HCT116 (cell line): ENCODE data around the gene TMEM52B. TPM values are rescaled to one million over a fixed set of nuclear protein-coding genes. Genes with fewer than 3 reads are reported as not detected.

Experiments
- ATAC-seq: fragments of 200-7000 bp; cut with Tn5 transposase; 2 replicates; pipeline ENCODE4 v1.9.1; 2020; ENCODE audit warnings: mild to moderate bottlenecking, moderate library complexity
- BruUV-seq: library from RNA; stranded (reverse); fragments of 400-500 nt; replicated peaks from 2 replicates; lab custom pipeline; 2021; lab: Mats Ljungman, UMichigan
- CTCF ChIA-PET: fragments of 300-600 bp; sonication (Branson Sonifier 250); formaldehyde crosslinking; loops from one replicate; lab custom pipeline; 2021; ENCODE audit warnings: antibody characterized with exemption; lab: Charles Lee
- POLR2A ChIA-PET: fragments of 300-600, 350-600 bp; sonication (Branson Sonifier 250); formaldehyde crosslinking; loops from one replicate; lab custom pipeline; 2021; ENCODE audit warnings: antibody characterized with exemption; lab: Charles Lee
- RAD21 ChIA-PET, 2 experiments: fragments of 300-600 bp; sonication (Branson Sonifier 250); formaldehyde crosslinking; loops; one replicate each; lab custom pipeline; 2023; ENCODE audit warnings: low total read pairs in 2 of 2; ENCODE audit not compliant: uncharacterized antibody in 2 of 2, unreplicated experiment in 2 of 2, low non-redundant PET in 1 of 2; lab: Charles Lee
- DNase-seq: peaks from one replicate; pipeline ENCODE4 v3.0.0-alpha.2; 2010; ENCODE audit warnings: low read depth, low spot score
- H2AFZ ChIP-seq: fragments of 200-600 bp; shearing (Covaris generic), sonication (generic); 2 replicates; pipeline ENCODE4 v1.6.1; 2017; ENCODE audit warnings: low read depth, mixed run types, mixed read lengths, antibody characterized with exemption, low read length; ENCODE audit not compliant: poor library complexity, severe bottlenecking
- H3K27ac ChIP-seq: 2 replicates; pipeline ENCODE4 v1.5.1; 2012; ENCODE audit warnings: low read depth, low read length
- H3K27me3 ChIP-seq: fragments of 200-600 bp; sonication (generic); 2 replicates; pipeline ENCODE4 v1.6.1; 2016; ENCODE audit warnings: mixed run types, low read length, mixed read lengths; ENCODE audit not compliant: insufficient read depth
- H3K36me3 ChIP-seq, 2 experiments: fragments of 200-500 bp in 1 of 2; fragments of 200-600 bp in 1 of 2; sonication (Bioruptor generic) in 1 of 2; sonication (generic) in 1 of 2; 2 replicates each; pipeline versions ENCODE4 v1.5.1 to v1.6.1; 2014 to 2016; ENCODE audit warnings: low read length in 2 of 2, inconsistent platforms in 1 of 2, mixed read lengths in 1 of 2, mixed run types in 1 of 2; ENCODE audit not compliant: insufficient read depth in 2 of 2, control insufficient read depth in 1 of 2
- H3K4me1 ChIP-seq, 2 experiments: fragments of 200-600 bp in 1 of 2; sonication (generic) in 1 of 2; 2 replicates each; pipeline versions ENCODE4 v1.5.1 to v1.6.1; 2012 to 2017; ENCODE audit warnings: low read length in 2 of 2, inconsistent platforms in 1 of 2, mild to moderate bottlenecking in 1 of 2, mixed read lengths in 1 of 2, mixed run types in 1 of 2, moderate library complexity in 1 of 2; ENCODE audit not compliant: insufficient read depth in 2 of 2, control insufficient read depth in 1 of 2
- H3K4me2 ChIP-seq: fragments of 200-600 bp; sonication (generic); 2 replicates; pipeline ENCODE4 v1.6.1; 2017; ENCODE audit warnings: mixed run types, low read length, mixed read lengths
- H3K4me3 ChIP-seq, 2 experiments: fragments of 200-600 bp in 1 of 2; sonication (generic) in 1 of 2; replicated peaks in 1 of 2; 2 replicates each; pipeline ENCODE4 v1.5.1; 2011 to 2016; ENCODE audit warnings: low read length in 2 of 2, control low read depth in 1 of 2, low read depth in 1 of 2, mild to moderate bottlenecking in 1 of 2, mixed read lengths in 1 of 2, mixed run types in 1 of 2
- H3K79me2 ChIP-seq: fragments of 200-600 bp; sonication (generic); 2 replicates; pipeline ENCODE4 v1.6.1; 2017; ENCODE audit warnings: mild to moderate bottlenecking, mixed run types, low read length, moderate library complexity, mixed read lengths; ENCODE audit not compliant: insufficient read depth
- H3K9ac ChIP-seq: fragments of 200-600 bp; sonication (generic); 2 replicates; pipeline ENCODE4 v1.6.1; 2016; ENCODE audit warnings: low read length, mixed read lengths
- H3K9me2 ChIP-seq: fragments of 200-600 bp; sonication (generic), shearing (Covaris generic); 2 replicates; pipeline ENCODE4 v1.6.1; 2017; ENCODE audit warnings: mixed run types, mild to moderate bottlenecking, moderate library complexity; ENCODE audit not compliant: insufficient read depth
- H3K9me3 ChIP-seq, 2 experiments: fragments of 200-500 bp in 1 of 2; fragments of 200-600 bp in 1 of 2; sonication (Bioruptor generic) in 1 of 2; sonication (generic) in 1 of 2; 2 replicates each; pipeline ENCODE4 v1.6.1; 2014 to 2017; ENCODE audit warnings: low read length in 2 of 2, mixed read lengths in 2 of 2, inconsistent platforms in 1 of 2, low read depth in 1 of 2, mild to moderate bottlenecking in 1 of 2, mixed run types in 1 of 2, moderate library complexity in 1 of 2; ENCODE audit not compliant: control insufficient read depth in 1 of 2, insufficient read depth in 1 of 2
- H4K20me1 ChIP-seq: fragments of 200-600 bp; sonication (generic), shearing (Covaris generic); 2 replicates; pipeline ENCODE4 v1.6.1; 2017; ENCODE audit warnings: mixed run types, mild to moderate bottlenecking, moderate library complexity; ENCODE audit not compliant: insufficient read depth
- ATF3 ChIP-seq: IDR thresholded peaks from 2 replicates; pipeline ENCODE4 v1.6.1; 2012
- CTCF ChIP-seq, 3 experiments: fragments of 200-600 bp in 1 of 3; sonication (generic) in 1 of 3; IDR thresholded peaks in 2 of 3; conservative IDR thresholded peaks in 1 of 3; 2 replicates each; pipeline ENCODE4 v1.5.1; 2012 to 2017; ENCODE audit warnings: low read depth in 2 of 3, low read length in 2 of 3, antibody characterized with exemption in 1 of 3, borderline replicate concordance in 1 of 3, control low read depth in 1 of 3, mild to moderate bottlenecking in 1 of 3, mixed read lengths in 1 of 3, mixed run types in 1 of 3, moderate library complexity in 1 of 3; ENCODE audit not compliant: insufficient read depth in 1 of 3
- ELF1 ChIP-seq: IDR thresholded peaks from 2 replicates; pipeline ENCODE4 v1.6.1; 2012; ENCODE audit warnings: low read depth, borderline replicate concordance
- EZH2 ChIP-seq: fragments of 200-600 bp; sonication (generic); IDR thresholded peaks from 2 replicates; pipeline ENCODE4 v1.6.1; 2017; ENCODE audit warnings: antibody characterized with exemption, mixed run types
- JUND ChIP-seq: IDR thresholded peaks from 2 replicates; pipeline ENCODE4 v1.6.1; 2012
- MAX ChIP-seq: IDR thresholded peaks from 2 replicates; pipeline ENCODE4 v1.6.1; 2012
- RAD21 ChIP-seq: IDR thresholded peaks from 2 replicates; pipeline ENCODE4 v1.6.1; 2012; ENCODE audit warnings: low read depth, mild to moderate bottlenecking
- TCF7L2 ChIP-seq: IDR thresholded peaks from 2 replicates; pipeline ENCODE4 v1.7.0; 2011; ENCODE audit warnings: borderline replicate concordance, inconsistent platforms; ENCODE audit not compliant: insufficient read depth, insufficient read length; ENCODE audit errors: extremely low read depth
- ZFX ChIP-seq: fragments of 450-650 bp; IDR thresholded peaks from 2 replicates; pipeline ENCODE4 v1.6.1; 2017
- intact Hi-C: fragments of 100-400 bp; cut with micrococcal nuclease; formaldehyde crosslinking; loops from 2 replicates; pipeline ENCODE4 v1.10.0; 2022
- total RNA-seq: library from RNA; stranded (reverse); gene quantifications from one replicate; pipeline ENCODE4 v1.2.1, GENCODE V29; 2021; ENCODE audit not compliant: unreplicated experiment

TMEM52B gene
- total RNA-seq, 1 experiment from 2014 or later, result not detected

GRCh38 chr12:10159280-10159679, 19.6 kb upstream of the TMEM52B start (continued):
- no peak for TF ChIP-seq TCF7L2

- TF ChIP-seq EZH2 (no peak), ZFX (no peak), JUND (no peak), CTCF (IDR thresholded peaks at IDR 0.05 in 2 of 3, conservative IDR thresholded peaks at IDR 0.05 in 1 of 3; ENCODE audit: borderline replicate concordance in 1 of 3, insufficient read depth in 1 of 3, low read depth in 2 of 3, low read length in 2 of 3) (no peak), ATF3 (no peak), RAD21 (no peak), MAX (no peak), ELF1 (no peak)
- ChIA-PET RAD21 (no interaction called here), POLR2A (no interaction called here), CTCF (no interaction called here)
- Histone ChIP-seq H3K4me1 (no peaks in the 10 kb centered on the region), H4K20me1 (no peaks in the 10 kb centered on the region), H3K79me2 (no peaks in the 10 kb centered on the region), H3K9ac (no peak overlapping the region), H3K36me3 (no peaks in the 10 kb centered on the region), H3K9me3 (no peaks in the 10 kb centered on the region), H3K4me3 (no peak overlapping the region), H3K4me2 (no peak overlapping the region), H3K27ac (no peak overlapping the region), H3K9me2 (no peaks in the 10 kb centered on the region), H2AFZ (no peak overlapping the region), H3K27me3 (no peaks in the 10 kb centered on the region)
- ATAC-seq, result no peak
- BruUV-seq, result no TSS peak
- intact Hi-C loops, result no loop called here
- no peak for DNase-seq
Measured at GRCh38 chr12:10160617-10161385, 18.0 kb upstream of the TMEM52B start.
